K562 (cell line): Measurements from ENCODE around the gene CHD6. TPM values are rescaled to one million over a fixed set of nuclear protein-coding genes. Genes with fewer than 3 reads are reported as not detected.
A peak's percentile ranks its signal among the peaks of the same experiment; 100 is the strongest.

ENCODE experiments used
- CBFA2T3 ChIP-seq: fragments of 450-650 bp; IDR thresholded peaks from 2 replicates; pipeline ENCODE4 v1.6.1; 2017
- MAFG ChIP-seq: fragments of 450-650 bp; conservative IDR thresholded peaks from 2 replicates; pipeline ENCODE4 v1.6.1; 2016; ENCODE audit warnings: missing genetic modification characterization, missing compliant biosample characterization
- MTA2 ChIP-seq: fragments of 450-650 bp; IDR thresholded peaks from 2 replicates; pipeline ENCODE4 v1.6.1; 2016; ENCODE audit warnings: low read depth
- NUFIP1 ChIP-seq: fragments of 450-650 bp; IDR thresholded peaks from 2 replicates; pipeline ENCODE4 v1.6.1; 2018; ENCODE audit not compliant: partially characterized antibody
- OTX1 ChIP-seq: fragments of 450-650 bp; formaldehyde crosslinking; IDR thresholded peaks from 2 replicates; pipeline ENCODE4 v1.4.0; 2022; ENCODE audit warnings: mild to moderate bottlenecking
- PML ChIP-seq: IDR thresholded peaks from 2 replicates; pipeline ENCODE4 v1.6.1; 2012; ENCODE audit warnings: low read length, inconsistent platforms
- STAT5A ChIP-seq: IDR thresholded peaks from 2 replicates; pipeline ENCODE4 v1.6.1; 2012; ENCODE audit warnings: low read length, inconsistent platforms, borderline replicate concordance
- TAL1 ChIP-seq: fragments of 450-650 bp; IDR thresholded peaks from 2 replicates; pipeline ENCODE4 v1.6.1; 2016; ENCODE audit warnings: mild to moderate bottlenecking
- TEAD4 ChIP-seq, 2 experiments: sonication (generic) in 1 of 2; formaldehyde crosslinking in 1 of 2; IDR thresholded peaks; 2 replicates each; pipeline versions ENCODE4 v1.6.1 to v1.8.0; 2012 to 2022; ENCODE audit warnings: borderline replicate concordance in 1 of 2, inconsistent platforms in 1 of 2, low read length in 1 of 2, mild to moderate bottlenecking in 1 of 2, missing genetic modification reagents in 1 of 2
- ZNF444 ChIP-seq: fragments of 250-450 bp; sonication (Bioruptor Pico); IDR thresholded peaks from 2 replicates; pipeline ENCODE4 v1.4.0; 2020; ENCODE audit warnings: mild to moderate bottlenecking, moderate library complexity
- polyA plus RNA-seq, 8 experiments: library from polyadenylated mRNA; depleted of rRNA in 4 of 8; stranded (reverse) in 5 of 8; unstranded in 3 of 8; fragments of >200 nt; fragmentation: Nextera tagmentation in 2 of 8; fragmentation: Illumina TruSeq in 1 of 8; extraction: Ambion mirVana in 2 of 8; extraction: Trizol in 1 of 8; gene quantifications; 2 replicates each; pipeline versions ENCODE4 v1.2.1 to v1.2.3, GENCODE V29; 2011 to 2014; ENCODE audit warnings: inconsistent platforms in 1 of 8, missing spikeins in 1 of 8
- total RNA-seq, 7 experiments: library from RNA; depleted of rRNA in 6 of 7; stranded (reverse); fragments of >200 nt in 6 of 7; fragmentation: Illumina TruSeq in 2 of 7; extraction: Trizol in 2 of 7; gene quantifications; 2 replicates each; pipeline versions ENCODE4 v1.2.1 to v1.2.3, GENCODE V29; 2011 to 2021; ENCODE audit warnings: low replicate concordance in 1 of 7
- TF ChIP-seq, protein P1 (sequence below), 2 experiments: fragments of 250-450 bp in 1 of 2; fragments of 450-650 bp in 1 of 2; sonication (Bioruptor Pico) in 1 of 2; IDR thresholded peaks; 2 replicates each; pipeline versions ENCODE4 v1.6.1 to v1.8.0; 2016 to 2021; ENCODE audit warnings: mild to moderate bottlenecking in 2 of 2, moderate library complexity in 2 of 2, missing compliant biosample characterization in 1 of 2, missing genetic modification characterization in 1 of 2
- TF ChIP-seq, protein P2 (sequence below): fragments of 250-450 bp; sonication (Bioruptor Pico); IDR thresholded peaks from 2 replicates; pipeline ENCODE4 v1.5.0; 2021; ENCODE audit warnings: mild to moderate bottlenecking, moderate library complexity
- TF ChIP-seq, protein P3 (sequence below): fragments of 450-650 bp; IDR thresholded peaks from 2 replicates; pipeline ENCODE4 v1.6.1; 2016; ENCODE audit warnings: low read depth

The CHD6 gene
- total and polyA plus RNA-seq, 9 of the 15 experiments (the other 6 are each of a cell fraction or from before 2014, with no cell fraction given), result 3.9 to 24.2 (median 12.8) TPM

DNA sequence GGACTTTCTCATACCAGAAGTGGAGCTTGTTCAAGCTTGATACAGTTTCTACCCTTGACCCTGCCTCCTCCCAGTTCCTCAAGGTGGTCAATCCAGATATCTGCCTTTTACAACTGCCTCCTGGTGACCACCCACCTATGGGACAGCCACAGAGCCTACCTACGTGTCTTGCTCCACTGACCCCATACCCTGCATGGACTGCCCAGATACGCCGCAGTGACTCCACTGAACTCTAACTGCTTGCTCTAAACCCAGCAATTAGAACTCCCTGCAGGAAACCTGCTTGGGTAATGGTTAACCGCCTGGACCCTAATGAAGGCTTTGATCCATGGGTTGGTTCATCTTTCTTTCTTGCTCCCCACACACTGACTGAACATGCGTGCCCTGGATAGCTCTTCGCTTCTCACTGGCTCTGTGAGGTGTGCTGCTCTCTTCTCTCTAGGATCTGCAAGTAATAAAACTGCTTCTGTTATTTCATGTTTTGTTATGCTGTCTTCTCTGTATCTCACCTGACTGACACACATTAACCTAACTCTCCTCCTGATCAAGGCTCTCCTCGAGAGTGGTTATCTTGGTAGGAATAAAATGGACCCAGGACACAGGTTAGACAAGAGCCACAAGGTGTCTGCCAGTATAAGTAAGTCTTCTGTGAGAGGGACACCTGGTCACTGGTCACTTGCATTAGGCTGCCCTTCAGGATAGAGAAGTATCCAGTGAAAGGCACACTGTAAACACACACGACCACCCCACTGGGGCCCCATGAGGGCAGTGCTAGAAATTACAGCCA lies 79.2 kb downstream of the CHD6 start (continued):
- TF ChIP-seq, protein P1, sequence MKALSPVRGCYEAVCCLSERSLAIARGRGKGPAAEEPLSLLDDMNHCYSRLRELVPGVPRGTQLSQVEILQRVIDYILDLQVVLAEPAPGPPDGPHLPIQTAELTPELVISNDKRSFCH (CRISPR knock-in tag; IDR thresholded peaks at IDR 0.05), result no peak
- TF ChIP-seq, protein P1 (tag; IDR thresholded peaks at IDR 0.05), result no peak
- TF ChIP-seq CBFA2T3 (peak; percentile 93), TAL1 (peak; percentile 78; the same call in 1 of the 2 replicates), PML (0 out of 2 replicates have a peak, but pooled peaks have one; percentile 37), TEAD4 (IDR thresholded peaks at IDR 0.05; ENCODE audit: low read length) (peak; percentile 79), TEAD4 (CRISPR knock-in tag; IDR thresholded peaks at IDR 0.05; ENCODE audit: borderline replicate concordance) (no peak), MAFG (tag) (no peak), MTA2 (0 out of 2 replicates have a peak, but pooled peaks have one; percentile 30), STAT5A (peak; percentile 60; the same call in 1 of the 2 replicates), ZNF444 (CRISPR knock-in tag) (no peak), NUFIP1 (no peak), OTX1 (no peak)
- TF ChIP-seq, protein P2, sequence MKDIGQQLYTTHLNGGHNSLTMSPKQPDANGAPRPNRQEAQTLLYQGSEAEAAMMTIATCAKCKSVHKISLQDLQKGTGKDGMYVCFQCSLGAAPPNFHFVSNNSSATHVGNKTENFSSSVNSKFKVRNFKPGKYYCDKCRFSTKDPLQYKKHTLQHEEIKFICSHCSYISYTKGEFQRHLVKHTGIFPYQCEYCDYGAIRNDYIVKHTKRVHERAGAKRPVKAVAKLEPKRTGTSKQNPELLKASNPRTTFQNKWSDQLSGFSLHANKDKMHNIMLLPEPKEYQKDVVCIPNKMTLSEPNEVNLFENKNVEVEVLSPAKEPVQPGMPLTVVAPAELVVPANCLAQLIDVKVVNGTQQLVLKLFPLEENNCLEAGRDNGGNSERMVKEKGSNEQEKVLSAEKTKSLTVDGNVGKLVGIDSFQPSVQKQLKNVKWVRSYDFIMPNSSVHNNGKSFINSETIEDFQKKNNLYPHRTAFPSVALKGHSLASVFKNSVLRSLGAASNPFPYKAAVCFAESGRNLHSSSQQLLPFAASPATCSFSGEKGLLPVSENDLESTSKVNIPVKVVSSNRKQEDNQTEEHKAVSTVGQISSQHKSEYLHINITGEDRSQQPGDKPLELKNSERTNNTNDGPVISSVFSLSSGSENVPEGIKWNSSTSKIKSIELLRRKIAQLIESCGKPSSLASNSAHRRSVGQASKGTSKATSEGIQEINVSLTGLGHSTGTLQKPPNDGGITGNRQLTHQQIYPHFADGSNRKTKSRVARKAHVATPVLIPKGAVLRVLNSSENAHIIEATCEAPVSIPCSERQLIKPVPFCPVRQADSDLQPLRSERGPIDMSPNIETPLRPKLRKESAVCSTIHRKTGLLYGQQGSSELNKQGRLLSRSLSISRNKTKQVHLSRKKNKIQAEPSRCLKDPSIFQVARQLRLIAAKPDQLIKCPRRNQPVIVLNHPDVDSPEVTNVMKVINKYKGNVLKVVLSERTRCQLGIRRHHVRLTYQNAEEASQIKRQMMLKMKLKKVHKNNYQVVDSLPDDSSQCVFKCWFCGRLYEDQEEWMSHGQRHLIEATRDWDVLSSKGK, result no peak
- TF ChIP-seq, protein P3, sequence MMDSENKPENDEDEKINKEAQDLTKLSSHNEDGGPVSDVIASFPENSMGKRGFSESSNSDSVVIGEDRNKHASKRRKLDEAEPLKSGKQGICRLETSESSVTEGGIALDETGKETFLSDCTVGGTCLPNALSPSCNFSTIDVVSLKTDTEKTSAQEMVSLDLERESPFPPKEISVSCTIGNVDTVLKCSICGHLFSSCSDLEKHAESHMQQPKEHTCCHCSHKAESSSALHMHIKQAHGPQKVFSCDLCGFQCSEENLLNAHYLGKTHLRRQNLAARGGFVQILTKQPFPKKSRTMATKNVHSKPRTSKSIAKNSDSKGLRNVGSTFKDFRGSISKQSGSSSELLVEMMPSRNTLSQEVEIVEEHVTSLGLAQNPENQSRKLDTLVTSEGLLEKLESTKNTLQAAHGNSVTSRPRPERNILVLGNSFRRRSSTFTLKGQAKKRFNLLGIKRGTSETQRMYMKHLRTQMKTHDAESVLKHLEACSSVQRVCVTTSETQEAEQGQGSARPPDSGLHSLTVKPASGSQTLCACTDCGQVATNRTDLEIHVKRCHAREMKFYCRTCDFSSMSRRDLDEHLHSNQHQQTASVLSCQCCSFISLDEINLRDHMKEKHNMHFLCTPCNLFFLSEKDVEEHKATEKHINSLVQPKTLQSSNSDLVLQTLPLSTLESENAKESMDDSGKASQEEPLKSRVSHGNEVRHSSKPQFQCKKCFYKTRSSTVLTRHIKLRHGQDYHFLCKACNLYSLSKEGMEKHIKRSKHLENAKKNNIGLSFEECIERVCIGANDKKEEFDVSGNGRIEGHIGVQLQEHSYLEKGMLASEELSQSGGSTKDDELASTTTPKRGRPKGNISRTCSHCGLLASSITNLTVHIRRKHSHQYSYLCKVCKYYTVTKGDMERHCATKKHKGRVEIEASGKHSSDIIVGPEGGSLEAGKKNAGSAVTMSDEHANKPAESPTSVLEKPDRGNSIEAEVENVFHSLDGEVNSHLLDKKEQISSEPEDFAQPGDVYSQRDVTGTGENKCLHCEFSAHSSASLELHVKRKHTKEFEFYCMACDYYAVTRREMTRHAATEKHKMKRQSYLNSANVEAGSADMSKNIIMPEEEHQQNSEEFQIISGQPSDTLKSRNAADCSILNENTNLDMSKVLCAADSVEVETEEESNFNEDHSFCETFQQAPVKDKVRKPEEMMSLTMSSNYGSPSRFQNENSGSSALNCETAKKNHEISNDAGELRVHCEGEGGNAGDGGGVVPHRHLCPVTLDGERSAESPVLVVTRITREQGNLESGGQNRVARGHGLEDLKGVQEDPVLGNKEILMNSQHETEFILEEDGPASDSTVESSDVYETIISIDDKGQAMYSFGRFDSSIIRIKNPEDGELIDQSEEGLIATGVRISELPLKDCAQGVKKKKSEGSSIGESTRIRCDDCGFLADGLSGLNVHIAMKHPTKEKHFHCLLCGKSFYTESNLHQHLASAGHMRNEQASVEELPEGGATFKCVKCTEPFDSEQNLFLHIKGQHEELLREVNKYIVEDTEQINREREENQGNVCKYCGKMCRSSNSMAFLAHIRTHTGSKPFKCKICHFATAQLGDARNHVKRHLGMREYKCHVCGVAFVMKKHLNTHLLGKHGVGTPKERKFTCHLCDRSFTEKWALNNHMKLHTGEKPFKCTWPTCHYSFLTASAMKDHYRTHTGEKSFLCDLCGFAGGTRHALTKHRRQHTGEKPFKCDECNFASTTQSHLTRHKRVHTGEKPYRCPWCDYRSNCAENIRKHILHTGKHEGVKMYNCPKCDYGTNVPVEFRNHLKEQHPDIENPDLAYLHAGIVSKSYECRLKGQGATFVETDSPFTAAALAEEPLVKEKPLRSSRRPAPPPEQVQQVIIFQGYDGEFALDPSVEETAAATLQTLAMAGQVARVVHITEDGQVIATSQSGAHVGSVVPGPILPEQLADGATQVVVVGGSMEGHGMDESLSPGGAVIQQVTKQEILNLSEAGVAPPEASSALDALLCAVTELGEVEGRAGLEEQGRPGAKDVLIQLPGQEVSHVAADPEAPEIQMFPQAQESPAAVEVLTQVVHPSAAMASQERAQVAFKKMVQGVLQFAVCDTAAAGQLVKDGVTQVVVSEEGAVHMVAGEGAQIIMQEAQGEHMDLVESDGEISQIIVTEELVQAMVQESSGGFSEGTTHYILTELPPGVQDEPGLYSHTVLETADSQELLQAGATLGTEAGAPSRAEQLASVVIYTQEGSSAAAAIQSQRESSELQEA, result no peak
